Measurements from ENCODE around the gene FHIP2A. TPM values are rescaled to one million over a fixed set of nuclear protein-coding genes. Genes with fewer than 3 reads are reported as not detected.
"Not testable (repeated sequence)": the region's sequence is repeated elsewhere in the genome, so short reads cannot be mapped to it uniquely, and the experiment has no call there.

The FHIP2A gene
- total RNA-seq, 1 donor from 2014 or later = 18.3 TPM

GRCh38 chr10:114815791-114816190 is 5.8 kb upstream of the FHIP2A start:
- DNase-seq (ENCODE audit: low read depth) = no peak

GRCh38 chr10:114816308-114816707 is 5.3 kb upstream of the FHIP2A start:
- no peak for DNase-seq (ENCODE audit: low read depth)

- no peak for DNase-seq (ENCODE audit: low read depth)
Observed at GRCh38 chr10:114819322-114819721, 2.3 kb upstream of the FHIP2A start.

GRCh38 chr10:114821915-114822443 is 399 bp downstream of the FHIP2A start:
- DNase-seq (ENCODE audit: low read depth) = peak; percentile 59

- DNase-seq (ENCODE audit: low read depth) = peak; percentile 56
Observed at GRCh38 chr10:114822444-114823076, 980 bp downstream of the FHIP2A start.

GRCh38 chr10:114823077-114823463 is 1.5 kb downstream of the FHIP2A start:
- no peak for DNase-seq (ENCODE audit: low read depth)

GRCh38 chr10:114824391-114824790 is 2.8 kb downstream of the FHIP2A start:
- DNase-seq (ENCODE audit: low read depth) = no peak

GRCh38 chr10:114825513-114826253 is 4.1 kb downstream of the FHIP2A start:
- DNase-seq (ENCODE audit: low read depth) = peak; percentile 78

GRCh38 chr10:114829160-114829909 is 7.8 kb downstream of the FHIP2A start:
- DNase-seq (ENCODE audit: low read depth) = no peak

GRCh38 chr10:114831186-114831867 is 9.7 kb downstream of the FHIP2A start:
- DNase-seq (ENCODE audit: low read depth) = no peak

GRCh38 chr10:114837690-114838089 is 16.1 kb downstream of the FHIP2A start:
- DNase-seq (ENCODE audit: low read depth) = no peak

- no peak for DNase-seq (ENCODE audit: low read depth)
Observed at GRCh38 chr10:114839901-114840300, 18.3 kb downstream of the FHIP2A start.

GRCh38 chr10:114845978-114846693 is 24.6 kb downstream of the FHIP2A start:
- DNase-seq (ENCODE audit: low read depth) = no peak

GRCh38 chr10:114847517-114847916 is 25.9 kb downstream of the FHIP2A start:
- not testable (repeated sequence) for DNase-seq (ENCODE audit: low read depth)

- DNase-seq (ENCODE audit: low read depth) = no peak
Observed at GRCh38 chr10:114849674-114850073, 28.1 kb downstream of the FHIP2A start.

- no peak for DNase-seq (ENCODE audit: low read depth)
Observed at GRCh38 chr10:114850126-114850525, 28.5 kb downstream of the FHIP2A start.

GRCh38 chr10:114851336-114851735 is 29.8 kb downstream of the FHIP2A start:
- DNase-seq (ENCODE audit: low read depth) = no peak

GRCh38 chr10:114852197-114852596 is 30.6 kb downstream of the FHIP2A start:
- peak; percentile 19 for DNase-seq (ENCODE audit: low read depth)

GRCh38 chr10:114854906-114855305 is 33.3 kb downstream of the FHIP2A start:
- no peak for DNase-seq (ENCODE audit: low read depth)

GRCh38 chr10:114855776-114856543 is 34.4 kb downstream of the FHIP2A start:
- peak; percentile 42 for DNase-seq (ENCODE audit: low read depth)
